Measurements from ENCODE around the gene CNP.
A peak's percentile ranks its signal among the peaks of the same experiment; 100 is the strongest.

Gene CNP

GRCh38 chr17:41989702-41990419 is 23.3 kb downstream of the CNP start:
- H3K36me3 ChIP-seq (replicated peaks), result peaks cover 76% of the 10 kb centered on the region
- no peak for DNase-seq
- no peak for TF ChIP-seq CTCF (IDR thresholded peaks at IDR 0.05; ENCODE audit: low read depth, low read length, missing control alignments)
- H3K4me3 ChIP-seq (ENCODE audit: low read depth, low read length), result no peak overlapping the region
- in situ Hi-C loops (cut with HindIII; ENCODE audit: low pct_ligation_motif_present, low sequenced_read_pairs), result no loop called here
- H3K27me3 ChIP-seq (replicated peaks), result no peaks in the 10 kb centered on the region
- H3K27ac ChIP-seq, result no peak overlapping the region

DNA sequence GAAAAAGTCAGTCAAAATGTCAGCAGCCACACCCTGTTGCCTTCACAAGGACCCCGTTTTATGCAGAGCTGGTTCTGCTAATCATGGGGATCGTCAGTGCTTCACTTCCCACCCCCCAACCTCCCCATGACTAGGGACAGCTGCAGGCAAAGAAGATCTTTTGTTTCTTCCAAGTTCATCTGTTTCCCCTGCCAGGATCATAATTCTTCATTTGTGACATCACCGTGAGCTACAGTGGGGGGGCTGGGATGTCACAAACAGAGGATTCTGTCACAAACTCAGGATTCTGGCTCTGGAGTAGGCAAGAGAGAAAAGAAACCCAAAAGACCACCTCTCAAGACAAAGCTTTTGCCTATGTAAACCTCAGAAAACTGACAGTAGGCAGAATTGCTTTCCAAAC is 26.0 kb downstream of the CNP start:
- no peak for DNase-seq
- Histone ChIP-seq H3K4me3 (ENCODE audit: low read depth, low read length) (no peak overlapping the region), H3K27ac (no peak overlapping the region), H3K27me3 (replicated peaks) (no peaks in the 10 kb centered on the region), H3K36me3 (replicated peaks) (peaks cover 81% of the 10 kb centered on the region)
- in situ Hi-C loops (cut with HindIII; ENCODE audit: low pct_ligation_motif_present, low sequenced_read_pairs), result no loop called here
- TF ChIP-seq CTCF (IDR thresholded peaks at IDR 0.05; ENCODE audit: low read depth, low read length, missing control alignments), result no peak

DNA sequence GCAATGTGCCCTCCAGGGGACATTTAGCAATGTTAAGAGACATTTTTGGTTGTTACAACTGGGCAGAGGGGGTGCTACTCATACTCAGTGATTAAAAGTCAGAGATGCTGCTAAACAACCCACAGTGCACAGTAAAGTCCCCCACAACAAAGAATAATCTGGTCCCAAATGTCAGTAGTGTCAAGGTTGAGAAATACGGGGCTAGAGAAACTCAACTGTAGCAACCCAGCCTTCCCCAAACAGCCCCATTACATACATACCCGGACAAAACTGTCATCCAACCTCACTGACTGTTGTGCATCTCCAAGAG is 30.2 kb downstream of the CNP start:
- H3K27ac ChIP-seq, result peak overlapping the region; percentile 60
- H3K36me3 ChIP-seq (replicated peaks), result peaks cover 74% of the 10 kb centered on the region
- no peak overlapping the region for H3K4me3 ChIP-seq (ENCODE audit: low read depth, low read length)
- no peaks in the 10 kb centered on the region for H3K27me3 ChIP-seq (replicated peaks)
- TF ChIP-seq CTCF (IDR thresholded peaks at IDR 0.05; ENCODE audit: low read depth, low read length, missing control alignments), result no peak
- in situ Hi-C loops (cut with HindIII; ENCODE audit: low pct_ligation_motif_present, low sequenced_read_pairs), result no loop called here
- no peak for DNase-seq

DNA sequence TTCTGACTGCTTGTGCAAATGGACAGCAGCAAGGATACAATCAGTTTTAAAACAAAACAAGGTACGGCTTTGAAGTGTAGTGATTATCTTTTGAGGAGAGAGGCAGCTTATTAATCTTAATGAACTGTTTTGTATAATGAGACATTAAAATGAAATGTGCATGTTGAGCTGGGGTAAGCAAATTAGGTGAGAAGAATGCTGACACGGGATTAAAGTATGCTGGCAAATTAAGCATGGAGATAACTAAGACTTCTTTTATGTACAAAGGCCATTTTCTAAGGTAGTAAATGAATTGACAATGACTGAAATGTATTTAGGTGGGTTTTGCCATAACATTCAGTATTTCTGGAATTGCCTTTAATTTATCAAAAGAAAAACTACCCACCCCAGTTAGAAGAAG is 31.9 kb downstream of the CNP start:
- no peak for TF ChIP-seq CTCF (IDR thresholded peaks at IDR 0.05; ENCODE audit: low read depth, low read length, missing control alignments)
- no peak for DNase-seq
- H3K36me3 ChIP-seq (replicated peaks), result peaks cover 59% of the 10 kb centered on the region
- no peak overlapping the region for H3K27ac ChIP-seq
- H3K4me3 ChIP-seq (ENCODE audit: low read depth, low read length), result no peak overlapping the region
- H3K27me3 ChIP-seq (replicated peaks), result no peaks in the 10 kb centered on the region
- in situ Hi-C loops (cut with HindIII; ENCODE audit: low pct_ligation_motif_present, low sequenced_read_pairs), result no loop called here

GRCh38 chr17:42000413-42001133 is 34.0 kb downstream of the CNP start:
- no peak for DNase-seq

More at GRCh38 chr17:42000413-42001133, 34.0 kb downstream of the CNP start:
- no peak overlapping the region for H3K27ac ChIP-seq
- no peak overlapping the region for H3K4me3 ChIP-seq (ENCODE audit: low read depth, low read length)
- in situ Hi-C loops (cut with HindIII; ENCODE audit: low pct_ligation_motif_present, low sequenced_read_pairs), result no loop called here
- H3K36me3 ChIP-seq (replicated peaks), result peaks cover 47% of the 10 kb centered on the region
- no peak for TF ChIP-seq CTCF (IDR thresholded peaks at IDR 0.05; ENCODE audit: low read depth, low read length, missing control alignments)
- no peaks in the 10 kb centered on the region for H3K27me3 ChIP-seq (replicated peaks)
